Measurements from ENCODE around the gene PRDM15.

PRDM15 gene

GRCh38 chr21:41890355-41890754, 11.2 kb upstream of the PRDM15 start:
- TF ChIP-seq EP300 (IDR thresholded peaks at IDR 0.05; ENCODE audit: borderline replicate concordance): no peak

GRCh38 chr21:41888749-41889376, 9.7 kb upstream of the PRDM15 start:
- no peak for TF ChIP-seq CREB1 (IDR thresholded peaks at IDR 0.05; ENCODE audit: low read depth)
- TF ChIP-seq REST (IDR thresholded peaks at IDR 0.05; ENCODE audit: low read depth): no peak
- TF ChIP-seq CEBPB (IDR thresholded peaks at IDR 0.05): no peak
- no peak for TF ChIP-seq FOXM1 (IDR thresholded peaks at IDR 0.05; ENCODE audit: borderline replicate concordance, low read depth)
- TF ChIP-seq TCF12 (IDR thresholded peaks at IDR 0.05; ENCODE audit: low read depth): no peak
- no peak for TF ChIP-seq RAD21 (IDR thresholded peaks at IDR 0.05; ENCODE audit: low read depth)
- no peak for TF ChIP-seq USF1 (IDR thresholded peaks at IDR 0.05)

GRCh38 chr21:41887667-41888066, 8.5 kb upstream of the PRDM15 start:
- TF ChIP-seq CREB1 (IDR thresholded peaks at IDR 0.05; ENCODE audit: low read depth): no peak
- no peak for TF ChIP-seq TEAD4 (IDR thresholded peaks at IDR 0.05)
- TF ChIP-seq YY1 (IDR thresholded peaks at IDR 0.05; ENCODE audit: low read depth): no peak
- no peak for TF ChIP-seq TCF12 (IDR thresholded peaks at IDR 0.05; ENCODE audit: low read depth)

GRCh38 chr21:41886328-41886727, 7.2 kb upstream of the PRDM15 start:
- TF ChIP-seq TEAD4 (IDR thresholded peaks at IDR 0.05) (no peak), CREB1 (IDR thresholded peaks at IDR 0.05; ENCODE audit: low read depth) (no peak), TAF1 (IDR thresholded peaks at IDR 0.05; ENCODE audit: low read depth) (no peak), REST (IDR thresholded peaks at IDR 0.05; ENCODE audit: low read depth) (no peak), NFIC (IDR thresholded peaks at IDR 0.05) (no peak), FOXM1 (IDR thresholded peaks at IDR 0.05; ENCODE audit: borderline replicate concordance, low read depth) (no peak), EGR1 (IDR thresholded peaks at IDR 0.05) (no peak), RAD21 (IDR thresholded peaks at IDR 0.05; ENCODE audit: low read depth) (no peak), YY1 (IDR thresholded peaks at IDR 0.05; ENCODE audit: low read depth) (no peak), EP300 (IDR thresholded peaks at IDR 0.05; ENCODE audit: borderline replicate concordance) (no peak), USF1 (IDR thresholded peaks at IDR 0.05) (no peak), CEBPB (IDR thresholded peaks at IDR 0.05) (no peak), ZBTB7A (IDR thresholded peaks at IDR 0.05; ENCODE audit: low read depth) (no peak), TCF12 (IDR thresholded peaks at IDR 0.05; ENCODE audit: low read depth) (no peak), MAX (IDR thresholded peaks at IDR 0.05) (no peak)

- TF ChIP-seq USF1 (IDR thresholded peaks at IDR 0.05): no peak
- no peak for TF ChIP-seq CREB1 (IDR thresholded peaks at IDR 0.05; ENCODE audit: low read depth)
- no peak for TF ChIP-seq EGR1 (IDR thresholded peaks at IDR 0.05)
- TF ChIP-seq RAD21 (IDR thresholded peaks at IDR 0.05; ENCODE audit: low read depth): no peak
- no peak for TF ChIP-seq ZBTB7A (IDR thresholded peaks at IDR 0.05; ENCODE audit: low read depth)
- TF ChIP-seq FOXM1 (IDR thresholded peaks at IDR 0.05; ENCODE audit: borderline replicate concordance, low read depth): no peak
- TF ChIP-seq CEBPB (IDR thresholded peaks at IDR 0.05): no peak
- TF ChIP-seq TEAD4 (IDR thresholded peaks at IDR 0.05): no peak
- no peak for TF ChIP-seq TCF12 (IDR thresholded peaks at IDR 0.05; ENCODE audit: low read depth)
- no peak for TF ChIP-seq NFIC (IDR thresholded peaks at IDR 0.05)
- TF ChIP-seq REST (IDR thresholded peaks at IDR 0.05; ENCODE audit: low read depth): no peak
- no peak for TF ChIP-seq EP300 (IDR thresholded peaks at IDR 0.05; ENCODE audit: borderline replicate concordance)
- TF ChIP-seq TAF1 (IDR thresholded peaks at IDR 0.05; ENCODE audit: low read depth): no peak
- no peak for TF ChIP-seq MAX (IDR thresholded peaks at IDR 0.05)
- no peak for TF ChIP-seq YY1 (IDR thresholded peaks at IDR 0.05; ENCODE audit: low read depth)
Measured at GRCh38 chr21:41885341-41886024, 6.3 kb upstream of the PRDM15 start.

Data from Ishikawa (cell line).